ENCODE measurements around the gene TTC3. TPM values are rescaled to one million over a fixed set of nuclear protein-coding genes. Genes with fewer than 3 reads are reported as not detected.

Gene TTC3
- total and polyA plus RNA-seq, 9 of the 15 experiments (the other 6 are each of a cell fraction or from before 2014, with no cell fraction given), result 17.5 to 92.0 (median 59.5) TPM

GRCh38 chr21:37106998-37107397 is 33.9 kb downstream of the TTC3 start (continued):
- TF ChIP-seq MBD1 (CRISPR knock-in tag; IDR thresholded peaks at IDR 0.05) (no peak), E2F5 (CRISPR knock-in tag; IDR thresholded peaks at IDR 0.05) (no peak), SNAPC5 (CRISPR knock-in tag; IDR thresholded peaks at IDR 0.05) (no peak), ZFP91 (CRISPR knock-in tag; IDR thresholded peaks at IDR 0.05) (no peak), TCFL5 (CRISPR knock-in tag; conservative IDR thresholded peaks at IDR 0.05) (no peak), HOXB6 (CRISPR knock-in tag; IDR thresholded peaks at IDR 0.05; ENCODE audit: borderline replicate concordance) (no peak), HDAC1 (IDR thresholded peaks at IDR 0.05) (no peak), SMARCE1 (IDR thresholded peaks at IDR 0.05) (no peak)
